ENCODE measurements around the gene RNPEP.
"Not testable (repeated sequence)": the region's sequence is repeated elsewhere in the genome, so short reads cannot be mapped to it uniquely, and the experiment has no call there.

RNPEP gene

DNA sequence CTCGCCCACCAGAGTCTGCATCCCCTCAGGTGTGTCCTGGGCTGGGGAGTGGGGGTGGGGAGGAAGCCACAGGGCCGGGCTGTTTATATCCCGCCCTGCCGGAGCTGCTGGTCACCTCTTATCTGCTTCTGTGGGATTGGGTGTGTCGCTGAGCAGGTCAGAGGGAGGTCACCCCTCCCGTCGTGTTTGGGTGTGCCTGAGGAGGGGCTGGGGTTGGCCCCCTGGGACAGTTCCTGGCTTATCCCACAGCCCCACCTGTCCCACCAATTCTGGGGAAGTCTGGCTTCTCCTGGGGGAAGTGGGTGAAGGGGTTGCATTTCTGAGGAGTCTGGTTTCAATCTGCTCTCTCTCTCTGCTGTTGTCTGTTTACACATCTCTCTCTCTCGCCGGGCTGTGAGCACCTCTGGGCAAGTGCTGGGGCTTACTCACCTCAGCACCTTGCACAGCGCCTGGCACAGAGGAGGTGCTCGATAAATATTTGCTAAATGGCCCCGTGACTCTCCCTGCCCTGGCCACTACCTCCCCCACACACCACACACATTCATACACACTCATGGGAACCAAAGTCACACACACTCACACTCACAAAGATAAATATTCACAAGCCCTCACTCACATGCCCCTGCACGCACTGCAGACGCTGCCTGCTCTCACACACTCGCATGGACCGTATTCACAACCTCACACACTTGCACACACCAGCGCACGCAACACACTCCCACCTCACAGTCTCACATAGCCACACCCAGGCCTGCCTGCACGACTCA is 36.2 kb downstream of the RNPEP start:
- no peaks in the 10 kb centered on the region for H3K36me3 ChIP-seq (replicated peaks)
- DNase-seq (ENCODE audit: low spot score in 2 of 2): no peak
- no peak overlapping the region for H3K4me3 ChIP-seq
- H3K9me3 ChIP-seq: no peaks in the 10 kb centered on the region
- in situ Hi-C loops (cut with MboI; ENCODE audit: low sequenced_read_pairs): no loop called here
- no peaks in the 10 kb centered on the region for H3K27me3 ChIP-seq (ENCODE audit: low read depth)
- H3K4me1 ChIP-seq: no peaks in the 10 kb centered on the region

DNA sequence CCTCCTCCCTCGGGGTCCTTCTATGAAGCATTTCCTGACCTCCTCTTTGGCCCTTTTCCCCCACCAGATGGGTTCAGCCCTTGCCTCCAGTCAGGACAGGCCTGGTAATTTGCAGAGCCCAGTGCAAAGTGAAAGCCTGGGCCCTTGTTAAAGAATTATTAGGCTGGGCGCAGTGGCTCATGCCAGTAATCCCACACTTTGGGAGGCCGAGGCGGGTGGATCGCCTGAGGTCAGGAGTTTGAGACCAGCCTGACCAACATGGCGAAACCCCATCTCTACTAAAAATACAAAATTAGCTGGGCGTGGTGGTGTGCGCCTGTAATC is 36.7 kb downstream of the RNPEP start:
- H3K27me3 ChIP-seq (ENCODE audit: low read depth); DNase-seq (ENCODE audit: low spot score in 2 of 2); H3K4me1 ChIP-seq; H3K9me3 ChIP-seq; H3K36me3 ChIP-seq (replicated peaks); H3K4me3 ChIP-seq; in situ Hi-C loops (cut with MboI; ENCODE audit: low sequenced_read_pairs): not testable (repeated sequence)

- H3K27me3 ChIP-seq (ENCODE audit: low read depth): no peaks in the 10 kb centered on the region
- H3K9me3 ChIP-seq: no peaks in the 10 kb centered on the region
- DNase-seq (ENCODE audit: low spot score in 2 of 2): no peak
- no peaks in the 10 kb centered on the region for H3K4me1 ChIP-seq
- in situ Hi-C loops (cut with MboI; ENCODE audit: low sequenced_read_pairs): no loop called here
- no peaks in the 10 kb centered on the region for H3K36me3 ChIP-seq (replicated peaks)
- no peak overlapping the region for H3K4me3 ChIP-seq
These were observed 40.6 kb downstream of the RNPEP start for GRCh38 chr1:202023001-202023433.

- H3K4me1 ChIP-seq: no peaks in the 10 kb centered on the region
- H3K9me3 ChIP-seq: no peaks in the 10 kb centered on the region
- DNase-seq (ENCODE audit: low spot score in 2 of 2): no peak
- no peaks in the 10 kb centered on the region for H3K27me3 ChIP-seq (ENCODE audit: low read depth)
- H3K36me3 ChIP-seq (replicated peaks): no peaks in the 10 kb centered on the region
- in situ Hi-C loops (cut with MboI; ENCODE audit: low sequenced_read_pairs): no loop called here
- no peak overlapping the region for H3K4me3 ChIP-seq
These were observed 46.8 kb downstream of the RNPEP start for GRCh38 chr1:202029171-202029665.

GRCh38 chr1:202029727-202030126 is 47.3 kb downstream of the RNPEP start:
- no peaks in the 10 kb centered on the region for H3K4me1 ChIP-seq
- no peaks in the 10 kb centered on the region for H3K9me3 ChIP-seq
- in situ Hi-C loops (cut with MboI; ENCODE audit: low sequenced_read_pairs): no loop called here
- H3K4me3 ChIP-seq: no peak overlapping the region
- no peaks in the 10 kb centered on the region for H3K27me3 ChIP-seq (ENCODE audit: low read depth)
- no peak for DNase-seq (ENCODE audit: low spot score in 2 of 2)
- no peaks in the 10 kb centered on the region for H3K36me3 ChIP-seq (replicated peaks)

GRCh38 chr1:202031796-202032195 is 49.3 kb downstream of the RNPEP start:
- Histone ChIP-seq H3K36me3 (replicated peaks) (no peaks in the 10 kb centered on the region), H3K4me1 (no peaks in the 10 kb centered on the region), H3K4me3 (no peak overlapping the region), H3K27me3 (ENCODE audit: low read depth) (no peaks in the 10 kb centered on the region), H3K9me3 (no peaks in the 10 kb centered on the region)
- DNase-seq (ENCODE audit: low spot score in 2 of 2): no peak
- in situ Hi-C loops (cut with MboI; ENCODE audit: low sequenced_read_pairs): no loop called here

DNA sequence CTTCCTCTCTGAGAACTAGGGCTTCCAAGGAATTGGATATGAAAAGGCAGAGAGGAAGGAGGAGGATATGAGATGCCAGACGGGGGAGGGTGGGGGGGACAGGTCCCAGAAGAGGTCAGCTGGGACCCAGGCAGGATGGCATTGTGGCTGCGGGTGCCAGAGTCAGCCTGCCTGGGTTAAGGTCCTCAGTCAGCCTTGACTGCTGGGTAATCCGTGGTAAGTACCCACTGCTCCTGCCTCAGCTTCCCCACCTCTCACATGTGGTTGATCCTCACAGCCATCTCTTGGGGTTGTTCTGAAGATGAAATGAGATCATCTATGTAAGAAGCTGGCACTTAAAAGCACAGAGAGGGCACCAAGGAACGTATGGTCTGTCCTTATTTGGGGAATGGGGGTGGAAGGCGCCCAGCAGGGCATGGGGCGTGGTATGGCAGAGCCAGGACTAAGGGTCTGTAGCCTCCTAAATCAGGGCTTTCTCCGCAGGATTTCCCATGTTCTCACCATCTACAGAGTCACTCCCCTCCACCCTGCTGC is 51.8 kb downstream of the RNPEP start:
- Histone ChIP-seq H3K9me3 (no peaks in the 10 kb centered on the region), H3K4me3 (no peak overlapping the region), H3K27me3 (ENCODE audit: low read depth) (no peaks in the 10 kb centered on the region), H3K4me1 (no peaks in the 10 kb centered on the region), H3K36me3 (replicated peaks) (no peaks in the 10 kb centered on the region)
- in situ Hi-C loops (cut with MboI; ENCODE audit: low sequenced_read_pairs): no loop called here
- no peak for DNase-seq (ENCODE audit: low spot score in 2 of 2)

DNA sequence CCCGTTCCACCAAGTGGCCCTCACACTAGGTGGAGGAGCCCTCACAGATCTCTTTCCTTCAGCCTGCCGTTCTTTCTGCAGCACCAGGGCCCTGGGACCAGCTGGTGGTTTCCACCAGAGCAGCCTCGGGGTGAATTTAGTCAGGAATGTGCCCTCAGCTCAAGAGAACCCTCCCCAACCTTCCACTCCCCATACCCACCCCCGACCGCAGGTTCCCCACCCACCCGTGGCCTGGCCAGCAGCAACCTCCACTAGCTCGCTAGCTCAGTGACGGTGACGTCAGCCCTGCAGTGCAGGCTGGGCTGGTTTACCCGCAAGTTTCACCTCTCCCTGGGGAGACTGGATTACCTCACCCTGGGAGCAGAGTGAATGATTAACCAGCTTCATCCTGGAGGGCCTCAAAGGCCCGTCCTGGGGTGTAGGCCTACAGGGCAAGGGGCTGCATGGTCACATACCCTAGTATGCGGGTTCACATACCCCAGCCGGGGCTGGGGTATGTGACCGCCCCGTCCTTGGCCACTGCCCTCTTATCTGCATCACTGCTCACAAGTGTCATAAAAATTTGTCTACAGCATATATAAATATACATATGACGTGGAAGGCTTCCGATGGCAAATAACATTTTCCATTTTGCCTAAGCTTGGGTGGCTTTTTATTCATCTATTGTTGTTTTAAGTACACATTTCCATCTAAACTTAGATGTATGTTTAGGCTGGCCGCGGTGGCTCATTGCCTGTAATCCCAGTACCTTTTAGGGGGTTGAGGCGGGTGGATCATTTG is 52.4 kb downstream of the RNPEP start:
- no peaks in the 10 kb centered on the region for H3K4me1 ChIP-seq
- no peaks in the 10 kb centered on the region for H3K27me3 ChIP-seq (ENCODE audit: low read depth)
- DNase-seq (ENCODE audit: low spot score in 2 of 2): peak in 1 of 2 experiments; percentile 52
- no peaks in the 10 kb centered on the region for H3K9me3 ChIP-seq
- H3K36me3 ChIP-seq (replicated peaks): no peaks in the 10 kb centered on the region
- in situ Hi-C loops (cut with MboI; ENCODE audit: low sequenced_read_pairs): no loop called here
- H3K4me3 ChIP-seq: no peak overlapping the region

- Histone ChIP-seq H3K4me1 (no peaks in the 10 kb centered on the region), H3K9me3 (no peaks in the 10 kb centered on the region), H3K27me3 (ENCODE audit: low read depth) (no peaks in the 10 kb centered on the region), H3K4me3 (no peak overlapping the region), H3K36me3 (replicated peaks) (no peaks in the 10 kb centered on the region)
- no peak for DNase-seq (ENCODE audit: low spot score in 2 of 2)
- in situ Hi-C loops (cut with MboI; ENCODE audit: low sequenced_read_pairs): no loop called here
These were observed 54.3 kb downstream of the RNPEP start for GRCh38 chr1:202036595-202037387.

GRCh38 chr1:202037706-202038296 is 55.4 kb downstream of the RNPEP start:
- Histone ChIP-seq H3K36me3 (replicated peaks) (no peaks in the 10 kb centered on the region), H3K27me3 (ENCODE audit: low read depth) (no peaks in the 10 kb centered on the region), H3K4me1 (no peaks in the 10 kb centered on the region), H3K4me3 (no peak overlapping the region), H3K9me3 (no peaks in the 10 kb centered on the region)
- DNase-seq (ENCODE audit: low spot score in 2 of 2): no peak
- in situ Hi-C loops (cut with MboI; ENCODE audit: low sequenced_read_pairs): no loop called here

DNA sequence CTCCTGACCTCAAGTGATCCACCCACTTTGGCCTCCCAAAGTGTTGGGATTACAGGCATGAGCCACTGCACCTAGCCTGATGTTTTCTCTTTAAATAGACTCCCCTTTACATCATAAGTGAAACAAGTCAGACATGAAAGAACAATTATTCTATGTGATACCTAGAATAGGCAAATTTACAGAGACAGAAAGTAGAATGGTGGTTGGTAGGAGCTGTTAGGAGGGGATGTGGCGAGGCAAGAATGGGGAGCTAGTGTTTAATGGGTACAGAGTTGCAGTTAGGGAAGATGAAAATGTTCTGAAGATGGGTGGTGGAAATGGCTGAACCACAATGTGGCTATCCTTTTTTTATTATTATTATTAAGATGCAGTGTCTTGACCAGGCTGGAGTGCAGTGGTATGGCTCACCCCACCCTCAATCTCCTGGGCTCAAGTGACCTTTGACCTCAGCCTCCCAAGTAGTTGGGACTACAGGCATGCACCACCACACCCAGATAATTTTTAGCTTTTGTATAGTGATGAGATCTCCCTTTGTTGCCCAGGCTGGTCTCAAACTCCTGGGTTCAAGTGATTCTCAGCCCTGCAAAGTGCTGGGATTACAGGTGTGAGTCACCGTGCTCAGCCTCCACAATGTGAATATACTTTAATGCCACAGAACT is 56.4 kb downstream of the RNPEP start:
- Histone ChIP-seq H3K9me3 (no peaks in the 10 kb centered on the region), H3K4me3 (no peak overlapping the region), H3K4me1 (no peaks in the 10 kb centered on the region), H3K27me3 (ENCODE audit: low read depth) (no peaks in the 10 kb centered on the region), H3K36me3 (replicated peaks) (no peaks in the 10 kb centered on the region)
- in situ Hi-C loops (cut with MboI; ENCODE audit: low sequenced_read_pairs): no loop called here
- no peak for DNase-seq (ENCODE audit: low spot score in 2 of 2)

DNA sequence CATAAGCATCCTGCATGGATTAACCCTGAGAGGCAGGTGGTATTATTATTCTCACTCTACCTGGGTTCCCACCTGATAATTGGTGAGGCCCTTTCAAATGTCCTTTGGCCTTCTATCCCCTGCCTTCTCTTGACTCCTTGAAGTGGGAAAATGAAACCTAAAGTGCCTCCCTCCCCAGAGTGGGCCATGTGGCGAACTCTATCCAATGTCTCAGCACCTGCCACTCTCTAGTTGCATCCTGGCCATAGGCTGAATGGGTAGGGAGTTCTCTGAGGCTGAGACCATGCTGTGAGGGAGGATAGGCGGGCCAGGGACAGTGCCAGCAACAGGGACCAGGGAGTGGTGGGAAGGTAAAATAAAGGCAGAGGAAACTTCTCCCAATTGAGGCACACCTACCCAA is 63.3 kb downstream of the RNPEP start:
- Histone ChIP-seq H3K27me3 (ENCODE audit: low read depth) (peaks cover 3% of the 10 kb centered on the region; the same call in 1 of the 2 replicates), H3K4me1 (no peaks in the 10 kb centered on the region), H3K36me3 (replicated peaks) (no peaks in the 10 kb centered on the region), H3K4me3 (no peak overlapping the region), H3K9me3 (no peaks in the 10 kb centered on the region)
- in situ Hi-C loops (cut with MboI; ENCODE audit: low sequenced_read_pairs): no loop called here
- no peak for DNase-seq (ENCODE audit: low spot score in 2 of 2)

GRCh38 chr1:202046227-202046626 is 63.8 kb downstream of the RNPEP start:
- H3K9me3 ChIP-seq: no peaks in the 10 kb centered on the region
- no peaks in the 10 kb centered on the region for H3K36me3 ChIP-seq (replicated peaks)
- H3K27me3 ChIP-seq (ENCODE audit: low read depth): peaks cover 3% of the 10 kb centered on the region; the same call in 1 of the 2 replicates
- H3K4me1 ChIP-seq: no peaks in the 10 kb centered on the region
- H3K4me3 ChIP-seq: no peak overlapping the region
- DNase-seq (ENCODE audit: low spot score in 2 of 2): no peak
- in situ Hi-C loops (cut with MboI; ENCODE audit: low sequenced_read_pairs): no loop called here

All from HAP-1 (cell line).